GM18907 (cell line): ENCODE results near the gene ZDHHC21.

ENCODE experiments used
- ATAC-seq: cut with Tn5 transposase; IDR thresholded peaks from one replicate; pipeline ENCODE4 v1.9.1; 2021; ENCODE audit warnings: mild to moderate bottlenecking, moderate library complexity; ENCODE audit not compliant: unreplicated experiment

The ZDHHC21 gene

DNA sequence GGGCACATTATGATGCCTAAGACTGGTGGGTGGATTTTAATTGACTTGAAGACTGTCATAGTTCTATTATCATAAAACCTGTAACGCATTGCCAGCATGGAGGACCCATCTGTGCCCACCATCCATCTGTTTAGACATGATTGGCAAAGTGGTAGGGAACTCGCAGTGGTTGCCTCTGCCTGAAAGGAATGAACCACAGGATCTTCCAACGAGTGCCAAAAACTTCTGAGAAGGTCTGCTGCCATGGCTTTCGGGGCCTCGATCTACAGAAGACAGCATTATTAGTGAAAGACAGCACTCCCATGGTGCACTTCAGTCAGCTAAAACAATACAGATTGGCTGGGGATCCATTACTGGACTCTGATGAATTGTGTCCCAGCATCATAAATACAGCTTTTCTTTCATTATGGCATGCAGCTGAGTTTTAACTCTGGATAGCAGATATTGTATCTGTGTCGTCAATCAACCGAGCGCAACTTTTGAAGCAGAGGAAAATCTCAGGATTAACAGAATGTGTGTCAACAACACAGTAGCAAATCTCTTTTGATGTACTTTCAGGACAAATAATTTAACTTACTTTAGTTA lies 74.3 kb downstream of the ZDHHC21 start:
- no peak for ATAC-seq

DNA sequence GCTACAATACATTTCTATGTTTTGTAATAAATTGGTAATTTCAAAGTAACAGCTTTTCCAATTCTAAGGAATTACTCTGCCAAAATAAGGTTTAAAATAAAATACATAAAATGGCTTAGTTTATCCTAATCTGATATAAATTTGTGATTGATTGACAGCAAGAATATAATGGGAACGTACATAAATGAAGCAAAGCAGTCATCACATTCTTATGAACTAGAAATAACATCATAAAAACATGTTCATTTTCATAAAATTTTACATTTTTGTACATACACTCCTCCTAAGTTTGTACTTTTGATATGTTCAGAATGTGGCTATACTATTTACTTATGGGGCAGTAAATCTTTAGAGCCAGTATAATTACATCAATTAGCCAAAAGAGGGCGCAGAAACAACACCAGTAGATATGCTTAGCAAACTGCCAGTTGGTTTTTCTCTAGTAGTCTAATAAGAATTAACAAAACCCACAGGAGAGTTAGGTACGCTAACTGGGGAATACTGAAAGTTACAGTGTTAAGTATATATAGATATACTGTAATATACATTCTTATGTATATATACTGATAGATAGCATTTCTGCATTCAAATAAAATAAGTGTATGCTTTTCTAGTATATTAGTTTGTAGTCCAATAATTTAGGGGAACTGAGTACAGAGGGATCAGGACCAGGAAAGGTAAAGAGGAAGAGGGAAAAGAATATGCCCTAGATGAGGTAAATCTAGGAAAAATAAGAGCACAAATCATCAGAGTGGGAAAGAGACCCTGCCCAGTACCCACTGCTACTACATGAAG lies 76.8 kb downstream of the ZDHHC21 start:
- ATAC-seq = peak; percentile 88

DNA sequence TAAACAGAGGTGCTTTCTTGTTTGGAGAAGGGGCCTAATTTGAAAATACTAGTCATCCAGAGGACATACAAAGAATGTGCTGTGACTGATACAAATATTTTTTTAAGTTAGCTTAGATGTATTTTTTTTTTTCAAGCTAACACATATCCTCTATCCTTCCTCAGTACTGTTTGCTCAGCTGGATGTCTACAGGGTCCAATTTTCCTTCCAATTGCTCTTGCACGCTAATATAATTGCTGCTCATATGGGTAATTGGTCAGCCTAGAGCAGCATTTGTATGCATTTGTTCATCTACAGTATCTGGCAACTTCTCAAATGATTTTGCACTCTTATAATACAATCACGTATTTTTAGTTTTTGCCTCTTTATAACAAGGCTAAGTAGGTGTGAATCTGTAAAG lies 84.7 kb downstream of the ZDHHC21 start:
- ATAC-seq = no peak

DNA sequence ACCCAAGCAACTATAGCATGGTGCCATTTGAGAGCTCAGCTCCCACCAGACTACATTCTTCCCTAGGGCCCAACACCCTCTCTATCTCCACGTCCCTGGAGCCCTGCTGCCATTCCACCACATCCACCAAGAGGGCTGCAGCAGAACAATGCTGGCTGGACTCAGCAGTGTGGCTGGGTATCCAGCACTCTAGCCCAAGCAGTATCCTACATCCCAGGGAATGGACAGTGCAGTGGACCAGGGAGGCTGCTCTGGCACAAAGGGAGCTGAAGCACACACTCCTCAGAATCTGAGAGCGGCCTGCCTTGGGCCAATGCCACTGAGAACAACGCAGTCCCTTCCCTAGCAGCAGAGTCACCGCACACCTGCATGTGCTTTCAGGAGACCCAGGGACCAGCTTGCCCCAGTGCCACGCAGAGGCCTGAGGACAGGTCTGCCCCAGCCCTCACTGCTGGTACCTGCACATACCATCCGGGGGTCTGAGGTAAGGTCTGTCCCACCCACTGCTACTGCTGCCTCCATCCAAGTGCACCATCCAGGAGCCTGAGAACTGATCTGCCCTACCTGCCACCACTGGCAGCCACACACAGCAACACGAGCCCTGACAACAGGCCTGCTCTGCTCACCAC lies 95.9 kb downstream of the ZDHHC21 start:
- ATAC-seq = no peak

DNA sequence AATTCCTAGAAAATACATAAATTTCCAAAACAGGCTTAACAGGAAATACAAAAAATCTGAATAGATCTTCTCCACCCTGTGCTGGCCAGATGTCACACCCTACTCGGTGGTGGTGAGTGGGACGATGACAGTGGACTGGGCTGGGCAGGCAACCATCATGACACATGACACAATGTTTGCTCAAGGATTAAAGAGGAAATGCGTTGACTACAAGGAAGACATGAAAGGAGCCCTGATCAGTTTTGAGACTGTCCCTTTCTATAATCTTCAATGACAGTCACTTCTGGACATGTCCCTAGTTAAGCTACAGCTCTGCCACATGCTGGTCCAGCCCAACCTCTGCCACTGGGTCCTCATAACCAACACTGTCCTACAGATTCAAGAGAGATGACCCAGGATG lies 99.8 kb downstream of the ZDHHC21 start:
- ATAC-seq = no peak

DNA sequence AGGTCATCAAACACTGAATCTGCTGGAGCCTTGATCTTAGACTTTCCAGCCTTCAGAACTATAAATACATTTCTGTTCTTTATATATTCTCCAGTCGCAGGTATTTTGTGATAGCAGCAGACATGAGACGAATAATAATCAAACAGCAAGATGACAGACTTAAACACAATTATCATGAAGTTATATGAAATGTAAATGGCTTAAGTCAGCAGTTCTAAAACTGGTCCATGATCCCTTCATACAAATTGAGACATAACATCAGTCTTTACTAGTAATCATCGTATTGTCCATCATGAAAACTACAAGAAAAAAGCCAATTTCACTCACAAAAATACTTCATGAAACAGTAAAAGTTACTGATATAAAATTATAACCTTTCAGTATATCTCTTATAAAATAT lies 101.8 kb downstream of the ZDHHC21 start:
- ATAC-seq = no peak

DNA sequence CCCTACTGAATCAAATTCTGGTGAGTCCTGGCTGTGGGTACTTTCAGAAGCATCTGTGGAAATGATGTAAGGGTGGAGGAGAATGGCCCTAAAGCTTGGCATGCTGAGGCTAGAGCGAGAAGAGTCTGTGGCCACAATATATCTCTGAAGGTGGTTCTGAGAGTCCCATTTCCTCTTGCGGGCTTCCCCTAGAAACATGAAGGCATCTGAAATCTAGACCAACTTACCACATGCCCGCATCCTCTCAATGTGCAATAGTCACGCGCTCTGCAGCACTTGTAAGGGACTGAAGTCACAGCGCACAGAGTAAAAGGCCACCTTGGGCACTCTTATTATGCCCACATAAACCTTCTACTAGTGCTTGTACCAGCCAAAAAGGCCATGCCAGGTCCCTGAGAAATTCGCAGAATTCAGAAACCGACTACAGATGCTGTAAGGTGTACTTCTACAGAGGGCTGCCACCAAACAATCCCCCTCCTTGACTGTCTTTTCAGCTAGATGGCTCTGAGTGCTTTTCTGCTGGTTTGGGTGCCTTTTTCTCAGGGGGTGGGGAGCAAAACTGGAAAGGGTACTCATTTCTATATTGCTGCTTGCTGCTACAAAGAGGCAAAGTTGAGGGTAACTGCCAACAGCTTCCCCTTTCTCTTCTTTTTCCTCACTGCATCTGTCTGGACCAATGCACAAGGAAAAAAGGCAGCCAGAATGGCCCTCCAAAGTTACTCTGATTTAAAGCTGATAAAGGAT lies 107.3 kb downstream of the ZDHHC21 start:
- peak; percentile 100 for ATAC-seq

DNA sequence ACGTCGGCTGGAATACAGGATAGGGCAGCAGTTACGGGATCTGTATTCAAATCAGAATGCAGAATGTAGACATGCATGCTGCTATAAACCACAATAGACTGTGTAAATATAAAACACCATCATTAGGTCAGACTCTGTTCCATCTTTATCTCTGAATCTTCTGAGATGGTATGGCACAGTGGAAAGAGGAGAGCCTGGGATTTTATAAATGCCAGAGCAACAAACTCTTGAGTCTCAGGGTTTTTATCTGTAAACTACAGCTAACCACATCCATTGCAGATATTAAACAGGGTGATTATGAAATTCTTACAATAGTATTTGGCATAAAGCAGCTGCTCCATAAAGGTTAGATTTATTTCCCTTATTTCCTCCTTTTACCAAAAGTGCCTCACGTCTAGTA lies 108.7 kb downstream of the ZDHHC21 start:
- ATAC-seq = no peak

DNA sequence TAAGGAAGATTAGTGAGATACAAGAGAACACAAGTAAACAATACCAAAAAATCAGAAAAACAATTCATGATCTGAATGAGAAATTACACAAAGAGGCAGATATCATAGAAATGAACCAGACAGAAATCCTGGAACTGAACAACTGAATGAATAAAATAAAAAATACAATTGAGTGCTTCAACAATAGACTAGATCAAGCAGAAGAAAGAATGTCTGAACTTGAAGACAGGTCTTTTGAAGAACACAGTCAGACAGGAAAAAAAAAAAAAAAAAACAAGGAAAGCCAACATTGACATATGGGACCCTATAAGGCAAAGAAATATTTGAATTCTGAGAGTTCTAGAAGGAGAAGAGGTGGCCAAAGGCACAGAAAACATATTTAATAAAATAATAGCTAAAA lies 115.2 kb downstream of the ZDHHC21 start:
- ATAC-seq = no peak

DNA sequence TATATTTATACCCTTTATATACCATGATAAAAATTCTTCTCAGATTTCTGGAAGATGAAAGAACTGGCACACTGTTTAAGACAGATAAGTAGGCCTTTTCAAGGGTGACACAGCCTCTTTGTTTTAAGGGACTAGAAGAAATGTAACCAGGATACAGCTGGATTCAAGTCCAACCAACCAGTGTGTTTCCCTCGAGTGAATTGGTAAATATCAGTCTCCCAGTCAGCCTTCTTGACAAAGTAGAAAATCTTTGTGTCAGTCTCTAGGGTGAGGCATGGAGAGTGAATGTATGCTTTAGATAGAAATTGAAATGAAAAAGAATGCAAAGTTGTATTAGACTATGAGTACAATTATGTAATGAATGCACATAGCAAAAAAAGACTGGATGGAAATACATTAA lies 119.1 kb downstream of the ZDHHC21 start:
- no peak for ATAC-seq

DNA sequence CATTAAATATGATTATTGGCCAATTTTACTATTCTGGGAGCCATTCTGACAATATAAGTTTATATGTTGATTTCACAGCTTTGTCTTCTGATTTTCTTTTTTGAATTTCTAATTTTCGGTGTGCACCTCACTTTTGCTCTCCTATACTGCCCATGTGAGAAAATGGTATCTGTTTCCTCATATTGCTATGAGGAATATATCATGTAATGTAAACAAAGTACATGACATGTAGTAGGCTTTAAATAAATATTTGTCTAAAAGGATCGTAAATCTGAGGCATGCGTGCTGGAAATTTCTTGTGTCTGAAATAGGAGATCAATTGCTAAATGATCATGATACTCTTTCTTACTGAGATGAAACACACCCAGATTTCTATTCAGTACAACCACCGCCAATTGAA lies 119.9 kb downstream of the ZDHHC21 start:
- no peak for ATAC-seq

DNA sequence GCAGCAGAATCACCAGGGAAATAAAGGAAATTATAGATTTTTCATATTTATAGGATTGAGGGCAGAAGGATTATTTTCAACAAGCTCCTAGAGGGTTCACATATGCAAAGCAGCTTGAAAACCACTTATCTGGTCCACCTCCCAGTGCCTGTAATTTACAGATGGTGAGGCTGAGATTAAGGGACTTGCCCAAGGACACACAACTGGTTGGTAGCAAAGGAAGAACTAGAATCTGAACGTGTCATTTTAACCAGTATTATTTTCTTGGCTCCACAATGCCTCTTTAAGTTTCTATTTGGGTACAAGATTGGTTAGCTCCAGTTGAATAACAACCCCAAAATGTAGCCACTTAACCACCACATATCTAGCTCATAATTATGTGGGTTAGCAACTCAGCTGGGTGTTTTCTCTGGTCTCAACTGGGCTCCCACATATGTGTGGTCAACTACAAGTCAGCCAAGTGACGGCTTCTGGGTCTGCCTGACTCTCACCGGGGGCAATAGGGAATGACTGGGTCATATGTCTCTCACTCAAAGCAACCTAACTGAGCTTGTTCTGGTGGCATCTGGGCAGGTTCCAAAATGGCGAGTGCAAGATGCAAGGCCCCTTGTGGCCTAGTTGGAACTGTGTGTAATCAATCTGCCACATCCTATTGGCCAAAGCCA lies 127.7 kb downstream of the ZDHHC21 start:
- ATAC-seq = no peak

DNA sequence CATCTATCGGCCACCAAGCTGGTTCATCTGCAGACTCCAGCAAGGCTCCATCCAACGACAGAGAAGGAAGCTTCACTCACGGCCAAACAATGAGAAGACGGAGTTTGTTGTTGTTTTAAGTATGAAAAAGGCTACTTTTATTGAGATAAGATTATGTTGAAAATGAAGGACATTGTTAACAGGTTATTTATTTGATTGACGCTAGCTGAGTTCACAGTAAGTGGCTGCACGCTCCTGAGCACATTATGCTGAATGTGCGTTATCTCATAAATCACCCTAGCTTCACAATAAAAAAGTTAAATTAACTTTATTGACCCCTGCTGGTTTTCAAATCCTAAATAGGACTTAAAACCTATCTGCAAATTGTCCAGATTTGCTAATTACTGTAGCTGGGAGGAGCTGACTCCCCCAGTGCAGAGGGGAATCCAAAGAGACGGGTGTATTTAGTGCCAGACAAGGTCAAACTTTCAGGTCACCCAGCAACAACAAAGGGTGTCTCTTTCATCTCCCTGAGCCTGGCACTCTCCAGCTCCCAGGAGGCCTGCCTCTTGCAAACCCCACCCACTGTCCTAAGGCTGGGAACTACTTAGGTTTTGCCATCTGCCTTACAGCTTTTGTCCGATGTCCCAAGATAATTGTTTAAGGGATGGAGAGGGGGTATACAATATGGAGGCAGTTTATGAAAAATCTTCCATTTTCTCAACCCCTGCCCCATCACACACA lies 129.2 kb downstream of the ZDHHC21 start:
- ATAC-seq = no peak

DNA sequence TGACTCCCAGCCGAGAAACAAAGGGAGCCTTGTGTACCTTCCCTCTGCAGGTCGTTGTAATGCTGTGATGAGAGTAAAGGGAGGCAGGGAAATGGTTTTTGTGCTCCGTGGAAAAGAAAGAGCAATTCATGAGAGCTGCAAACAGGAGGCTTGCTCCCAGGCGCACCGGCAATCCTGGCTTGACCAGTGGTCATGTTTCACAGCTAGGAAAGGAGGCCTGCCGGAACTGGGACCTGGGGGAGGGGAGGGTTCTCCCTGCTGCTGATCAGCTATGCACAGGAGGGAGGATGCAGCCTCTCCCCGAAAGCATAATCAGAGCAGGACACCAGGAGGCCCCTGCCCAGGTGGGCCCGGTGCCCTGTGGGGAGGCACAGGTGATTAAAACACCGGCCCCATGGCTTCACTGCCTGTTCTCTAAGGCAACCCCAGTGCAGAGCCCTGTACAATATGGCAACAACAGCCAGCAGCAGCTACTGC lies 131.3 kb downstream of the ZDHHC21 start:
- no peak for ATAC-seq
